ENCODE results near the gene DHX9. TPM values are rescaled to one million over a fixed set of nuclear protein-coding genes. Genes with fewer than 3 reads are reported as not detected.
A peak's percentile ranks its signal among the peaks of the same experiment; 100 is the strongest.

DHX9 gene
- total RNA-seq, 1 donor, result 107 TPM

- TF ChIP-seq CTCF (IDR thresholded peaks at IDR 0.05; ENCODE audit: extremely low read depth, low read depth, low read length), result no peak
- H3K4me1 ChIP-seq (ENCODE audit: insufficient read depth, low read length), result no peaks in the 10 kb centered on the region
- H4K20me1 ChIP-seq (ENCODE audit: insufficient read depth, low read length), result no peaks in the 10 kb centered on the region
- H3K4me2 ChIP-seq (ENCODE audit: insufficient read depth, low read length), result no peak overlapping the region
- no peaks in the 10 kb centered on the region for H3K36me3 ChIP-seq (ENCODE audit: insufficient read depth, low read length)
- DNase-seq (ENCODE audit: insufficient read length, low spot score, missing footprints), result no peak
- H3K4me3 ChIP-seq (ENCODE audit: insufficient read depth, low read length), result no peak overlapping the region
- no peaks in the 10 kb centered on the region for H3K27me3 ChIP-seq (ENCODE audit: insufficient read depth, low read length)
- no peaks in the 10 kb centered on the region for H3K9me3 ChIP-seq (ENCODE audit: low read depth, low read length)
- no peak overlapping the region for H3K27ac ChIP-seq (ENCODE audit: low read depth, low read length)
- no peak overlapping the region for H2AFZ ChIP-seq (ENCODE audit: low read length)
- H3K79me2 ChIP-seq (ENCODE audit: insufficient read depth, low read length), result no peaks in the 10 kb centered on the region
Measured at GRCh38 chr1:182829285-182829932, 9.7 kb upstream of the DHX9 start.

GRCh38 chr1:182833271-182833670, 5.9 kb upstream of the DHX9 start:
- H3K9me3 ChIP-seq (ENCODE audit: low read depth, low read length), result no peaks in the 10 kb centered on the region
- TF ChIP-seq CTCF (IDR thresholded peaks at IDR 0.05; ENCODE audit: extremely low read depth, low read depth, low read length), result no peak
- H3K4me2 ChIP-seq (ENCODE audit: insufficient read depth, low read length), result no peak overlapping the region
- DNase-seq (ENCODE audit: insufficient read length, low spot score, missing footprints), result peak; percentile 71
- H4K20me1 ChIP-seq (ENCODE audit: insufficient read depth, low read length), result no peaks in the 10 kb centered on the region
- H3K36me3 ChIP-seq (ENCODE audit: insufficient read depth, low read length), result no peaks in the 10 kb centered on the region
- no peak overlapping the region for H3K4me3 ChIP-seq (ENCODE audit: insufficient read depth, low read length)
- no peak overlapping the region for H2AFZ ChIP-seq (ENCODE audit: low read length)
- H3K4me1 ChIP-seq (ENCODE audit: insufficient read depth, low read length), result no peaks in the 10 kb centered on the region
- H3K79me2 ChIP-seq (ENCODE audit: insufficient read depth, low read length), result no peaks in the 10 kb centered on the region
- no peaks in the 10 kb centered on the region for H3K27me3 ChIP-seq (ENCODE audit: insufficient read depth, low read length)
- no peak overlapping the region for H3K27ac ChIP-seq (ENCODE audit: low read depth, low read length)

GRCh38 chr1:182834326-182834725, 4.8 kb upstream of the DHX9 start:
- no peak overlapping the region for H3K4me2 ChIP-seq (ENCODE audit: insufficient read depth, low read length)
- H3K36me3 ChIP-seq (ENCODE audit: insufficient read depth, low read length), result no peaks in the 10 kb centered on the region
- no peak overlapping the region for H3K4me3 ChIP-seq (ENCODE audit: insufficient read depth, low read length)
- TF ChIP-seq CTCF (IDR thresholded peaks at IDR 0.05; ENCODE audit: extremely low read depth, low read depth, low read length), result no peak
- H3K27me3 ChIP-seq (ENCODE audit: insufficient read depth, low read length), result no peaks in the 10 kb centered on the region
- no peak overlapping the region for H3K27ac ChIP-seq (ENCODE audit: low read depth, low read length)
- no peak overlapping the region for H2AFZ ChIP-seq (ENCODE audit: low read length)
- no peaks in the 10 kb centered on the region for H3K79me2 ChIP-seq (ENCODE audit: insufficient read depth, low read length)
- DNase-seq (ENCODE audit: insufficient read length, low spot score, missing footprints), result no peak
- no peaks in the 10 kb centered on the region for H4K20me1 ChIP-seq (ENCODE audit: insufficient read depth, low read length)
- H3K4me1 ChIP-seq (ENCODE audit: insufficient read depth, low read length), result peaks cover 3% of the 10 kb centered on the region
- no peaks in the 10 kb centered on the region for H3K9me3 ChIP-seq (ENCODE audit: low read depth, low read length)

GRCh38 chr1:182835806-182836205, 3.3 kb upstream of the DHX9 start:
- Histone ChIP-seq H3K27me3 (ENCODE audit: insufficient read depth, low read length) (no peaks in the 10 kb centered on the region), H2AFZ (ENCODE audit: low read length) (no peak overlapping the region), H3K4me2 (ENCODE audit: insufficient read depth, low read length) (no peak overlapping the region), H3K4me1 (ENCODE audit: insufficient read depth, low read length) (peaks cover 8% of the 10 kb centered on the region), H3K79me2 (ENCODE audit: insufficient read depth, low read length) (peaks cover 13% of the 10 kb centered on the region), H3K27ac (ENCODE audit: low read depth, low read length) (no peak overlapping the region), H3K36me3 (ENCODE audit: insufficient read depth, low read length) (no peaks in the 10 kb centered on the region), H4K20me1 (ENCODE audit: insufficient read depth, low read length) (peaks cover 13% of the 10 kb centered on the region), H3K4me3 (ENCODE audit: insufficient read depth, low read length) (no peak overlapping the region), H3K9me3 (ENCODE audit: low read depth, low read length) (no peaks in the 10 kb centered on the region)
- no peak for TF ChIP-seq CTCF (IDR thresholded peaks at IDR 0.05; ENCODE audit: extremely low read depth, low read depth, low read length)
- no peak for DNase-seq (ENCODE audit: insufficient read length, low spot score, missing footprints)
